HL-60 (cell line): Measurements from ENCODE around the gene CCDC57.

Experiments
- DNase-seq, 2 experiments: peaks; one replicate each; pipeline ENCODE4 v3.0.0-alpha.2; 2010 to 2020; ENCODE audit warnings: low read depth in 1 of 2, low spot score in 1 of 2
- H3K27ac ChIP-seq: fragments of 250-450 bp; sonication (Bioruptor Pico); replicated peaks from 2 replicates; pipeline ENCODE4 v1.5.1; 2020; ENCODE audit warnings: mild to moderate bottlenecking, moderate library complexity
- H3K27me3 ChIP-seq: fragments of 250-450 bp; sonication (Bioruptor Pico); 2 replicates; pipeline ENCODE4 v1.5.1; 2021; ENCODE audit warnings: mild to moderate bottlenecking, moderate library complexity; ENCODE audit not compliant: insufficient read depth, poor library complexity, severe bottlenecking
- H3K4me3 ChIP-seq: replicated peaks from 2 replicates; pipeline ENCODE4 v1.5.1; 2011; ENCODE audit warnings: mild to moderate bottlenecking, control low read depth, low read length; ENCODE audit not compliant: insufficient read depth
- CTCF ChIP-seq: IDR thresholded peaks from one replicate; pipeline ENCODE4 v1.5.1; 2011; ENCODE audit warnings: low read length, control low read depth, inconsistent platforms; ENCODE audit not compliant: insufficient read depth
- GABPA ChIP-seq: IDR thresholded peaks from 2 replicates; pipeline ENCODE4 v1.6.1; 2012; ENCODE audit warnings: low read depth
- POLR2AphosphoS5 ChIP-seq: IDR thresholded peaks from 2 replicates; pipeline ENCODE4 v1.6.1; 2012; ENCODE audit warnings: low read depth
- REST ChIP-seq: IDR thresholded peaks from 2 replicates; pipeline ENCODE4 v1.6.1; 2012; ENCODE audit warnings: low read depth; ENCODE audit not compliant: insufficient replicate concordance
- SPI1 ChIP-seq: IDR thresholded peaks from 2 replicates; pipeline ENCODE4 v1.6.1; 2012; ENCODE audit warnings: low read depth, mild to moderate bottlenecking, borderline replicate concordance

Gene CCDC57

GRCh38 chr17:82167028-82167427 lies 45.6 kb downstream of the CCDC57 start:
- no peaks in the 10 kb centered on the region for H3K27me3 ChIP-seq
- TF ChIP-seq REST (no peak), POLR2AphosphoS5 (no peak), GABPA (no peak), CTCF (no peak), SPI1 (no peak)

GRCh38 chr17:82164853-82165252 lies 47.8 kb downstream of the CCDC57 start:
- TF ChIP-seq GABPA (no peak), POLR2AphosphoS5 (no peak), REST (no peak), SPI1 (no peak), CTCF (no peak)
- no peak overlapping the region for H3K4me3 ChIP-seq
- DNase-seq, result no peak
- no peak overlapping the region for H3K27ac ChIP-seq
- no peaks in the 10 kb centered on the region for H3K27me3 ChIP-seq

More at GRCh38 chr17:82167028-82167427, 45.6 kb downstream of the CCDC57 start:
- Histone ChIP-seq H3K27ac (no peak overlapping the region), H3K4me3 (no peak overlapping the region)
- no peak for DNase-seq

GRCh38 chr17:82161216-82161615 lies 51.4 kb downstream of the CCDC57 start:
- TF ChIP-seq CTCF (no peak), POLR2AphosphoS5 (no peak)
- Histone ChIP-seq H3K4me3 (no peak overlapping the region), H3K27ac (no peak overlapping the region), H3K27me3 (no peaks in the 10 kb centered on the region)
- DNase-seq, result no peak

GRCh38 chr17:82160075-82160474 lies 52.6 kb downstream of the CCDC57 start:
- TF ChIP-seq POLR2AphosphoS5, result no peak
- no peak for TF ChIP-seq CTCF
- TF ChIP-seq REST, result no peak
- TF ChIP-seq GABPA, result no peak
- TF ChIP-seq SPI1, result no peak
- DNase-seq, result no peak
- H3K27ac ChIP-seq, result no peak overlapping the region
- H3K27me3 ChIP-seq, result no peaks in the 10 kb centered on the region
- no peak overlapping the region for H3K4me3 ChIP-seq
